Parathyroid adenoma (tissue), 2 donors: ENCODE data around the gene ESYT2.

Source experiments
- H2AFZ ChIP-seq: fragments of 300-600 bp; sonication (generic); one replicate; pipeline ENCODE4 v1.7.0; 2017; ENCODE audit warnings: antibody characterized with exemption, mild to moderate bottlenecking
- H3K27ac ChIP-seq: fragments of 300-600 bp; sonication (generic); one replicate; pipeline ENCODE4 v1.7.0; 2017
- H3K27me3 ChIP-seq: fragments of 300-600 bp; sonication (generic); one replicate; pipeline ENCODE4 v1.7.0; 2017; ENCODE audit warnings: low read length; ENCODE audit not compliant: control insufficient read depth, insufficient read depth
- H3K36me3 ChIP-seq: fragments of 300-600 bp; sonication (generic); one replicate; pipeline ENCODE4 v1.7.0; 2017; ENCODE audit warnings: low read length; ENCODE audit not compliant: control insufficient read depth, insufficient read depth
- H3K4me1 ChIP-seq: fragments of 300-600 bp; sonication (generic); one replicate; pipeline ENCODE4 v1.7.0; 2017; ENCODE audit warnings: control low read depth
- H3K4me2 ChIP-seq: fragments of 300-600 bp; sonication (generic); one replicate; pipeline ENCODE4 v1.7.0; 2017; ENCODE audit warnings: low read length
- H3K4me3 ChIP-seq: fragments of 300-600 bp; sonication (generic); one replicate; pipeline ENCODE4 v1.7.0; 2017; ENCODE audit warnings: low read depth, low read length
- H3K79me2 ChIP-seq: fragments of 300-600 bp; sonication (generic); one replicate; pipeline ENCODE4 v1.7.0; 2017; ENCODE audit warnings: control low read depth
- H3K9ac ChIP-seq: fragments of 300-600 bp; sonication (generic); one replicate; pipeline ENCODE4 v1.7.0; 2017; ENCODE audit warnings: mild to moderate bottlenecking
- H3K9me3 ChIP-seq: fragments of 300-600 bp; sonication (generic); one replicate; pipeline ENCODE4 v1.7.0; 2017; ENCODE audit warnings: low read length; ENCODE audit not compliant: control insufficient read depth
- TF ChIP-seq, protein P1 (sequence below): fragments of 300-600 bp; sonication (generic); IDR thresholded peaks from one replicate; pipeline ENCODE4 v1.7.0; 2017; ENCODE audit warnings: antibody characterized with exemption, mild to moderate bottlenecking
- donor health status: primary hyperparathyroidism.

ESYT2 gene

GRCh38 chr7:158723266-158723665 lies 106.0 kb downstream of the ESYT2 start:
- H3K9me3 ChIP-seq = no peaks in the 10 kb centered on the region
- H3K4me2 ChIP-seq = no peak overlapping the region
- no peak overlapping the region for H3K27ac ChIP-seq
- no peaks in the 10 kb centered on the region for H3K27me3 ChIP-seq
- no peak overlapping the region for H3K9ac ChIP-seq
- no peak overlapping the region for H2AFZ ChIP-seq
- no peaks in the 10 kb centered on the region for H3K79me2 ChIP-seq
- H3K4me3 ChIP-seq = no peak overlapping the region
- H3K36me3 ChIP-seq = no peaks in the 10 kb centered on the region
- H3K4me1 ChIP-seq = no peaks in the 10 kb centered on the region
- TF ChIP-seq, protein P1, sequence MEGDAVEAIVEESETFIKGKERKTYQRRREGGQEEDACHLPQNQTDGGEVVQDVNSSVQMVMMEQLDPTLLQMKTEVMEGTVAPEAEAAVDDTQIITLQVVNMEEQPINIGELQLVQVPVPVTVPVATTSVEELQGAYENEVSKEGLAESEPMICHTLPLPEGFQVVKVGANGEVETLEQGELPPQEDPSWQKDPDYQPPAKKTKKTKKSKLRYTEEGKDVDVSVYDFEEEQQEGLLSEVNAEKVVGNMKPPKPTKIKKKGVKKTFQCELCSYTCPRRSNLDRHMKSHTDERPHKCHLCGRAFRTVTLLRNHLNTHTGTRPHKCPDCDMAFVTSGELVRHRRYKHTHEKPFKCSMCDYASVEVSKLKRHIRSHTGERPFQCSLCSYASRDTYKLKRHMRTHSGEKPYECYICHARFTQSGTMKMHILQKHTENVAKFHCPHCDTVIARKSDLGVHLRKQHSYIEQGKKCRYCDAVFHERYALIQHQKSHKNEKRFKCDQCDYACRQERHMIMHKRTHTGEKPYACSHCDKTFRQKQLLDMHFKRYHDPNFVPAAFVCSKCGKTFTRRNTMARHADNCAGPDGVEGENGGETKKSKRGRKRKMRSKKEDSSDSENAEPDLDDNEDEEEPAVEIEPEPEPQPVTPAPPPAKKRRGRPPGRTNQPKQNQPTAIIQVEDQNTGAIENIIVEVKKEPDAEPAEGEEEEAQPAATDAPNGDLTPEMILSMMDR = no peak

DNA sequence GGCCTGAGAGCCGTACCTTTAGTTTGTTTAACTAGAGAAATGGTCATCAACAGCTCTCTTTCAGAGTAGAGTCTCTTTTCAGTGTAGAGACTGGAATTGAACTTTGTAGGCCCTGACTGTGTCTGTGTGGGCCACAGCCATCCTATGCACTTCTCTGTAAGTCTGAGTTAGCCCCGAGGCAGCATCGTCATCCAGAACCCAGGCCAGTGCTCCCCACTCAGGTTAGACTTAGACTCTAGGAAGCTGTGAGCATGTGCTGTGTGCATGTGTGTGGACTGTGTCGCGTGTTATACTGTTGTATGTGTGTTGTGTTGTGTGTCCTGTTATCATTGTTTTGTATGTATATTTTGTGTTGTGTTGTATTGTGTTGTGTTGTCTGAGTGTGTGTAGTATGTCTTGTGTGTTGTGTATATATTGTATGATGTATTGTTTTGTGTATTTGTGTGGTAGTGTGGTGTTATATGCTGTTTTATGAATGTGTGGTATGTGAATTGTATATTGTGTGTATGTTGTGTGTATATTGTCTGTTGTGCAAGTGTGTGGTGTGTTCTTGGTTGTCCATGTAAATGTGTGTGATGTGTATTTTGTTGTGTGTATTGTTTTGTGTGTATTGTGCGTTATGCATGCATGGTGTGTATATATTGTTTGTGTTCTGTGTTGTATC lies 106.6 kb downstream of the ESYT2 start:
- H3K9ac ChIP-seq = no peak overlapping the region
- H3K27ac ChIP-seq = no peak overlapping the region
- H3K4me1 ChIP-seq = no peaks in the 10 kb centered on the region
- H3K4me2 ChIP-seq = no peak overlapping the region
- no peaks in the 10 kb centered on the region for H3K9me3 ChIP-seq
- no peaks in the 10 kb centered on the region for H3K36me3 ChIP-seq
- no peaks in the 10 kb centered on the region for H3K27me3 ChIP-seq
- no peak overlapping the region for H2AFZ ChIP-seq
- no peaks in the 10 kb centered on the region for H3K79me2 ChIP-seq
- TF ChIP-seq, protein P1 = no peak
- no peak overlapping the region for H3K4me3 ChIP-seq

DNA sequence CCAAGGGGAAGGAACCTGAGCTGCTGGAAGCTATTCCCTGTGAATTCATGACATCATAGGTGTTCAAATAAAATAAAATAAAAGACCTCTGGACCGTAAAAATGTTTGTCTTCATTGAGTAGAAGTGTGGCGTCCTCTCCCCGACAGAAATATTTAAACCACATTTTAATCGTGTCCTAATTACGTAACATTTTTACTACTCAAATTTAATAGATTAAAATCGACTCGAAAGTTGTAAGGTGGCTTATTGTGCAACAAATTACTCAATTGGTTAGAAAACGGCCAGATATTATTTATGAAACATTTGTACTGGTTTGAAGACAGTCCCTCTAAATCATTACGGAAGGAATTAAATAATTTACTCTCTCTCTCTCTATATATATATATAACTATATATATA lies 109.2 kb downstream of the ESYT2 start:
- Histone ChIP-seq H2AFZ (no peak overlapping the region), H3K27me3 (no peaks in the 10 kb centered on the region), H3K4me1 (no peaks in the 10 kb centered on the region), H3K27ac (no peak overlapping the region), H3K4me2 (no peak overlapping the region), H3K79me2 (no peaks in the 10 kb centered on the region), H3K9me3 (no peaks in the 10 kb centered on the region), H3K9ac (no peak overlapping the region), H3K4me3 (no peak overlapping the region), H3K36me3 (no peaks in the 10 kb centered on the region)
- TF ChIP-seq, protein P1 = no peak

- no peaks in the 10 kb centered on the region for H3K79me2 ChIP-seq
- H3K9ac ChIP-seq = no peak overlapping the region
- H3K4me2 ChIP-seq = no peak overlapping the region
- H3K27ac ChIP-seq = no peak overlapping the region
- H2AFZ ChIP-seq = no peak overlapping the region
- H3K4me1 ChIP-seq = no peaks in the 10 kb centered on the region
- TF ChIP-seq, protein P1 = no peak
- no peaks in the 10 kb centered on the region for H3K36me3 ChIP-seq
- H3K27me3 ChIP-seq = no peaks in the 10 kb centered on the region
- H3K4me3 ChIP-seq = no peak overlapping the region
- H3K9me3 ChIP-seq = no peaks in the 10 kb centered on the region
Measured at GRCh38 chr7:158716802-158717201, 112.5 kb downstream of the ESYT2 start.

- H2AFZ ChIP-seq = no peak overlapping the region
- TF ChIP-seq, protein P1 = no peak
- H3K4me1 ChIP-seq = peaks cover 2% of the 10 kb centered on the region
- H3K4me2 ChIP-seq = no peak overlapping the region
- H3K79me2 ChIP-seq = no peaks in the 10 kb centered on the region
- no peak overlapping the region for H3K9ac ChIP-seq
- no peak overlapping the region for H3K4me3 ChIP-seq
- H3K36me3 ChIP-seq = no peaks in the 10 kb centered on the region
- no peaks in the 10 kb centered on the region for H3K9me3 ChIP-seq
- H3K27ac ChIP-seq = no peak overlapping the region
- no peaks in the 10 kb centered on the region for H3K27me3 ChIP-seq
Measured at GRCh38 chr7:158710651-158711102, 118.6 kb downstream of the ESYT2 start.
